ENCODE measurements around the gene RASGEF1C.
"Not testable (repeated sequence)": the region's sequence is repeated elsewhere in the genome, so short reads cannot be mapped to it uniquely, and the experiment has no call there.

The RASGEF1C gene

GRCh38 chr5:180135128-180135955 lies 73.7 kb downstream of the RASGEF1C start:
- DNase-seq, result no peak

GRCh38 chr5:180133971-180134508 lies 75.0 kb downstream of the RASGEF1C start:
- no peak for DNase-seq

GRCh38 chr5:180133551-180133950 lies 75.5 kb downstream of the RASGEF1C start:
- DNase-seq, result no peak

- no peak for DNase-seq
Measured at GRCh38 chr5:180133060-180133459, 76.0 kb downstream of the RASGEF1C start.

GRCh38 chr5:180130876-180131740 lies 77.9 kb downstream of the RASGEF1C start:
- no peak for DNase-seq

DNA sequence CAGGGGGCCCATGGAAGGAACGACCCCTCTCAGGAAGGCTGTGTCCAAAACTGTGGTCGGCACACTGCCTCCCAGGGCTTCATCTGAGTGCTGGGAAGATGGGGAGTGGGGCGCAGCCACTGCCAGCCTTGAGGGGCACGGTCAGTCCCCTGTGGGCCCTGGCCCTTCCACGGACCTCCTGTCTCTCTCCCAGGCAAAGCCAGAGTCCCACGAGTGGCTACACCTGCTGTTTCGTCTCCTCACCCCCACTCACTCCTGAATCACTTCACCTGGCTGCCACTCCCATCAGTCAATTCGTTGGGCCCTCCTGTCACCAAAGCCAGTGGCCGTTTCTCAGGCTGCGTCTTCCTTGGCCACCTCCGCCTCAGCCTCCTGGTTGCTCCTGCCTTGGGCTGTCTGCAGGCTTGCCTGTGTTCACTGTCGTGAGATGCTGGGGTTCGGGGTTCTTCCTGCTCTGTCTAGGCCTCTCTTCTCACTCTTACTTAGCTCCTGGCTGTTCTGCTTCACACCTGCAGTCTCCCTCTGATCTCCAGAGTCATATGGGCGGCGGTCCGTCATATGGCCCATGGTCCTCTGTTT lies 78.6 kb downstream of the RASGEF1C start:
- DNase-seq, result no peak

- DNase-seq, result no peak
Measured at GRCh38 chr5:180129291-180130190, 79.5 kb downstream of the RASGEF1C start.

GRCh38 chr5:180128671-180129261 lies 80.2 kb downstream of the RASGEF1C start:
- no peak for DNase-seq

GRCh38 chr5:180127682-180128670 lies 81.0 kb downstream of the RASGEF1C start:
- DNase-seq, result no peak

DNA sequence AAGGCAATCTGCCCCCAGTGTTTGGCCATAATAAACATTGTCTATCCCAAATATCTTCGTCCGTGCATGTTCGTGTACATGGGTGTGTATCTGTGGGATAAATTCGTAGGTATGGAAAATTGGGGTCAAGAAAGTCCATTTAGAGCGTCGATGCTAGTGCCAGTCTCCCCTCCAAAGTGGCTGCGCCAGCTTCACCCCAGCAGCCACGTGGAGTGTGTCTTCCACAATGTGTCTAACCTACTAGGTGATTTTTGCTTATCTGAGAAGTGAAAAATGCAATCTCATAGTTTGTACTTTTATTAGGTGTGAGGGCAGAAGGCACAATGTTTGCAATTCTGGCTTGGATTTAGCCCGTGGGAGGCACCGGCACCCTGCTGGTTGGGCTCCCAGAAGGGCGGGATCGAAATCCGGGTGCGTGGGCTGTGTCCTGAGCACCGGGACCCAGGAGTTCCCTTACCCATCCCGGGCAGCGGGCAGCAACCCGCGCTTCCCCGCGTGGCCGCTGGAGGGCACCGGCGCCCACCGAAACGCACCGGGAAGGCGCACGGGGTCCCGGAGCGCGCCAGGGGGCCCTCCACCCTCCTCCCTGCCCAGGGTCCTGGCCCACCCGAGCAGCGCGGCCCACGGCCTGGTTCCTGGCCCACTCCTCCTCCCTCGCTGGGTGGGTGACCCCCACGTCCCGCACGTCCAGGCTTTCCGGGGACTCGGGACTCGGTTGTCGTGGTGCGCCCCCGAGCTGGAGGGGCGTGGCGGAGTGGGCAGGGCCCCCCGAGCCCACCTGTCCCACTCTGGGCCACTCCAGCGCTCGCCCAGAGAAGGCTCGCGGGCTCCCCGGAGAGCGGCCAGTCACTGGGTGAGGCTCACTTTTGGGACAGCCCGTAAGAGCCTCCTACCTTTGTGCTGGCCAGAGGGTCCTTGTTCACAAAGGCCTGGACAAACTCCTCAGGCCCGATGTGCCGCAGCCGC lies 82.0 kb downstream of the RASGEF1C start:
- DNase-seq, result peak in 3 of 6 experiments; percentile 4 to 5 (median 5)

DNA sequence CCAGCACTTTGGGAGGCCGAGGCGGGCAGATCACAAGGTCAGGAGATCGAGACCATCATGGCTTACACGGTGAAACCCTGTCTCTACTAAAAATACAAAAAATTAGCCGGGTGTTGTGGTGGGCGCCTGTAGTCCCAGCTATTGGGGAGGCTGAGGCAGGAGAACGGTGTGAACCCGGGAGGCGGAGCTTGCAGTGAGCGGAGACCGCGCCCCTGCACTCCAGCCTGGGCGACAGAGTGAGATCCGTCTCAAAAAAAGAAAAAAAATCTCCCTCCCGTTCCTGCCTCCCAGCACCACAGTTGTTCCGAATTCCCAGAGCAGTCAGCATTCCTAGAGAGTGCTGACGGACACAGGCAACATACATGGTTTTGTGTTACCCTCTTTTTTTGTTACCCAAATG lies 82.9 kb downstream of the RASGEF1C start:
- DNase-seq, result not testable (repeated sequence)

DNA sequence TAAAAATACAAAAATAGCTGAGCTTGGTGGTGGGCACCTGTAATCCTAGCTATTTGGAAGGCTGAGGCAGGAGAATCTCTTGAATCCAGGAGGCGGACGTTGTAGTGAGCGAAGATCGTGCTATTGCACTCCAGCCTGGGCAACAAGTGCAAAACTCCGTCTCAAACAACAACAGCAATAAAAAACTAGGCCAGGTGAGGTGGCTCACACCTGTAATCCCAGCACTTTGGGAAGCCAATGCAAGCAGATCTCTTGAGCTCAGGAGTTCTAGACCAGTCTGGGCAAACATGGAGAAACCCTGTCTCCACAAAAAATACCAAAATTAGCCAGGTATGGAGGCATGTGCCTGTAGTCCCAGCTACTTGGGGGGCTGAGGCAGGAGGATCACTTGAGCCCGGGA lies 84.3 kb downstream of the RASGEF1C start:
- not testable (repeated sequence) for DNase-seq

DNA sequence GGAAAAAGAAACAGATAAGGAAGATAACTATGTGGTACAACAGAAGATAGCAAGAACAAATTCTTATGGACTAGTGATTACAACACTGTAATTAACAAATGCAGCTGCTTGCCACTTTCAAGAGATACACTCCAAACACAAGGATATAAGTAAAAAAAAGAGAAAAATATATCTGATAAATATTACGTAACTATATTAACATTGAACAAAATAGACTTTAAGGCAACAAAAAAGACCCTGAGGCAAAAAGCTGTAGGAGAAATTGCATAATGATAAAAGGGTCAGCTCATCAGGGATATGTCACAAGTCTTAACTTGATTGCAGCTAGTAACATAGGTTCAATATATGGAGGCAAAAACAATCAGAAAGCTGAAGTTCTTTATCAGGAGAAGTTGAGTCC lies 86.1 kb downstream of the RASGEF1C start:
- DNase-seq, result no peak

DNA sequence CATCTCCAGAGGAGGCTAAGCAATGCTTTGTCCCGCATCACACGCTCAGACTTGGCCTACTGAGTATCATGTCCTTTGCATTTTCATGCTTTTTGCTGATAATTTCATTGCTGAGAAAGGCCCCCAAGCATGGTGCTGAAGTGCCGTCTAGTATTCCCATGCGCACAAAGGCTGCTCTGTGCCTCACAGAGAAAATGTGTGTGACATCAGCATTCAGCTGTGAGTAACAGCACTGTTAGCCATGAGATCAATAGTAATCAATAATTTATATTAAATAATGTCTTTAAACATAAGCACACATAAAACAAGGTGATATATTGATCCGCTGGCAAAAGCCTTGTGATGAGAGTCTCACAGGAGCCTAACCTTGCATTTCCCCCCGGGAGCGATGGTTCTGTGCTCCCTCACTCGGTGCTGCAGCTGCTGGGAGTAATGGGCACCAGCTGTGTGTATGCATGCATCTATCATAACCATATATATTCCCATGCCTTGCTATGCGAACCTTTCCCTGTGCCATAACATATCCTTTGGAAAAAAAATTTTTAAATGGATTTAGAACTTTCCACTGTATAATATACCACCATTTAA lies 87.1 kb downstream of the RASGEF1C start:
- DNase-seq, result no peak

GRCh38 chr5:180120237-180121101 lies 88.5 kb downstream of the RASGEF1C start:
- DNase-seq, result no peak

DNA sequence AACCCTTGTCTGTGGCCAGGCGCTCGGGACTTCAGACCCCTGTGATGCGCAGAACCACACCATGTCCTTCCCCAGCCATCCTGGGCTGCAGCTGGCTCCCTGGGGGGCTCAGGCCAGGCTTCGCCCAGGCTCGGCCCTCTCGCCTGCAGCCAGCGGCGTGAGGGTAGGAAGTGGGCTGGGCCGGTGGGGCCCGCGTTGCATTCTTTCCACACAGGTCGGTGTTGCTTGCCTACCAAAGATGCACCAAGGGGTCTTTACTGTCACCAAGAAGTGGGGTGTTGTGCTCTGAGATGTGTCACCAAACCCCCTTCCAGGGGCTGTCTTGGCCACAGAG lies 89.1 kb downstream of the RASGEF1C start:
- no peak for DNase-seq

DNA sequence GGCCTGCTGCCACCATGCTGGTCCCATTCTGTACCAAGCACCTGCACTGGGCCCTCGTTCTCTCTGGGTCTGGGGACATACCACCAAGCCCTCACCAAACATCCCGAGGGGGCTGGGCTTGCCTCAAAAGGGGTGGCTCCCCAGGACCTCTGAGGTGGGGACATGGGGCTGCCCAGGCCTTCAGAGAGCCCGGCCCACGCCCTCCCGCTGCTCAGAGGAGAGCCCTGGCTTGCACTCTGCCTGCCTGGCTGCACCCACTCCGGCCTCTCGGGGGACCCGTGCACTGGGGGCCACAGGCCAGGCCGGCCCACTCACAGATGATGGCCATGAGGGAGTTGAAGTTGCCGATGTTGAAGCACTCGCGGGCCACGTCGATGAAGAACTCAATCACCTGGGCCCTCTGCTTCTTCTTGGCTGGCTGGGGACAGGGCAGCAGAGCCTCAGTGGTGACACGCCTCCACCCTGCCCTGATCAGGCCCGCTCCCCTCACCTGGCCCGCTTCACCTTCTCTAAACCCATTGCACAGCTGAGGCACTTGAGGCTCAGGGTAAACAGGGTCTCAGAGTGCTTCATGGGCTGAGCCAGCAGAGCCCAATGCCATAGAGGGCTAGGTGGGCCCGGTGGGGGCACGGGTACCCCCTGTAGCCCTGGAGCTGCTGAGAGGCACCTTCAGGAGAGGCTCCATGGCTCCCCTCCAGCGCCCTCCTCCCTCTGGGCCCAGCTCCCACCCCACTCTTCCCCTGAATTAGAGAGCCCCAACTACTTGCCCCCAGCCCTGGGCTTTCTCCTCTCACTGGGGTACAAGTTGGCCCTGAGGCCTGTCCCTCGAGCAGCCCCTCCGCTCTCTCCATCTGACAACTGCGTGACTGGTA lies 89.7 kb downstream of the RASGEF1C start:
- DNase-seq, result no peak

All from stimulated activated naive CD4-positive, alpha-beta T cell (primary cell).